ENCODE data around the gene PNP. TPM values are rescaled to one million over a fixed set of nuclear protein-coding genes. Genes with fewer than 3 reads are reported as not detected.

Gene PNP
- total RNA-seq, 1 donor from 2014 or later: 133 TPM

DNA sequence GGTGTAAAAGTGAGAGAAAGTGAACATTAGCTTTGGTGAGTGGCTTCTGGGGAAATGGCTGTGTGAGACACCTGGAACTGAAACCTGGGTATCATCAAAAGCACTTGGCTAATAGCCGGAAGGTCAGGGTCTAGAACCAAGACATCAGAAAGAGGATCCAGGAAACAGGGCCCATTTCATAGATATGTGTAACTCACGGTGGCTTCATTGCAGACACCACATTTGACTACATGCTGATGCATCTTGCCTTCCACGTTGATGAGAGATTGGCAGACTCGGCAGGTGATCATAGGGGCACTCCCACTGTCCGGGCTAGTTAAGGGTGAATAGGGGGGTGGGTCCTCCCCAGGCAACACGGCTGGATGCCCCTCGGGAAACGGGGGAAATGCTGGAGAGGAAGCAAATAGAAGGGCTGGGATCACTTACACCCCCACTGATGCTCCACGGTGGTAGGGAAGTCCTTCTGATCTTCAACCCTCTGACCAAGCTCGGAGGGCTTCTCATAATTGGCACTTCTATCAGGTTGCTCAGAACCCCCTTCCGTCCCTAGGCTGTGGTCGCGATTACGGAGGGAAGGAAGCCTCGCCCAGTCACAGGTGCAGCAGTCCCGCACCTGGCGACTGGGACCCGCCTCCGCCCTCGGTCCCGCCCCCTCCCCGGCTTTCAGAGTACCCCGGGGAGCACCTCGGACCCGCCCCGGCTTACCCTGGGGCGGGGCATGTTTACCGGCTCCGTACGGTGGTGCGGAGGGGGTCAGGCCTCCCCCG is 8.6 kb upstream of the PNP start:
- Mint-ChIP-seq H3K27ac (peak overlapping the region; percentile 71), H3K4me3 (ENCODE audit: low read depth) (peak overlapping the region; percentile 89), H3K9me3 (no peaks in the 10 kb centered on the region), H3K4me1 (ENCODE audit: low read depth) (peaks cover 25% of the 10 kb centered on the region), H3K27me3 (ENCODE audit: low read depth) (no peaks in the 10 kb centered on the region), H3K36me3 (ENCODE audit: low read depth) (peaks cover 22% of the 10 kb centered on the region)
- intact Hi-C loops (cut with micrococcal nuclease): loop anchor here (1.0 to 2.0 kb wide), 3 partner anchors 9 to 222 kb away; partner anchors contain the start of genes PARP2 and PNP
- DNase-seq (ENCODE audit: low spot score): no peak

DNA sequence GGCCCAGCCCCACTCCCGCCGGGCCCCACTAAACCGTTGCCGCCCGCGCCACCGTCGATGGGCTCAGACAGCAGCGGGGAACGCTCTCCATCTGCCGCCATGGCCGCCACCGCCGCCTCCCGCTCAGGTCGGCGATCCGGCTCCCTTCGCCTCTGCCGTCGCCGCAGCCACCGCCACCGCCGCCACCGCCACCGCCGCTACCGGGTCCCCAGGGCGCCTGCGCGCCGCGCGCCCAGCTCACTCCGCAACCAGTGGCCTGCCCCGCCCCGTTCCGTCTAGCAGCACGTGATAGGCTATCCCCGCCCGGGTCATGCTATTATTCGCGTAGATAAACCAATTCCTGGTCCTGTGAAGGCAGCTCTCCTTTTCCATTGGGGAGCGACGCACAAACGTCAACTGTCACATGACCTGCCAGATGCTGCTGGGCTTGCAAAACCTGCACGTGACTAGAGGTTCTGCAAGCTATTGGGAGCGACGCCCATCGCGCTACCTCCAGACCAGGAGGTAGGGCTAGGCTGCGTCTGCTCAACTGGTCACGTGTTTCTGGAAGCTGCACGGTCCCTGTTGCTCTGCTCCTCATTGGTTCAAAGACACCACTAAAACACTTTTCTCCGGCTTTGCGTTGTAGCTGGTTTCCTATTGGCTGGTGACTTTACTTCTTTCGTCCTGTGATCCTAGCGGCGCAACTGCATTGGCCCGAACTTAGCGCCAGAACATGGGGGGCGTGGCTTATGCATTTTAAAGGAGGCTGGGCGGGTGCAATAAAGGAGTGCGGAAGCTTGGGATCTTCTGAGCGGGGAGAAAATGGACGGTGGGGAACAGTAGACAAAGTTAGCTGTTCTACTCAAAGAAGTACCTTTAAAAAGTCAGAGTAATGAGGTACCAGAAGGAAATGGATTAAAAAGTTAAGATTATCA is 7.7 kb upstream of the PNP start, which contains the start of gene PIP4P1:
Gene PIP4P1 (minus strand): TSS at position 210 of the 917 bp plus-strand sequence. CDS start 109 bp downstream, at position 101.
- peaks cover 25% of the 10 kb centered on the region for H3K4me1 Mint-ChIP-seq (ENCODE audit: low read depth)
- H3K4me3 Mint-ChIP-seq (ENCODE audit: low read depth): peak within 1 kb of the TSS; percentile 89
- H3K27ac Mint-ChIP-seq: peak within 1 kb of the TSS; percentile 92

DNA sequence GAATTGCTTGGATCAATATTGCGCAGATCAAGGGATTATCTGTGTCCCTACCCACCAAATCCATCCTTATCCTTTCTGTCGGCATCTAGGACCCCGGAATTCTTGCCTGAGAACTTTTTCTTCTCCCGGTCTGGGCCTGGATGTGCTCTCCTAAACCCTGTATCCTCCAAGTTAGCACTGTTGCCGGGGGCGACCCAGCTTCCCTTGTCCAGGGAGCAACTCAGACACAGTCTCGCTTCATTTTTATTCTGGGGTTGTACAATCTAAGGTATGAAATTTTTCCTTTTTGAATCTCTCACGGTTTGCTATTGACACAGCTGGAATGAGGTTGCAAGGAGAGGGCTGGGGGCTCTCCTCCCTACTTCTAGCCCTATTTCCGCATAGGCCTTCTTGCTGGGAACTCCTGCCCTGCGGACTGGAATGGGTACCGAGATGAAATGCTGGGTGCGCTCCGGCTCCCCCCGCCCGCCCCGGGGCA is 403 bp upstream of the PNP start:
- H3K9me3 Mint-ChIP-seq: no peaks in the 10 kb centered on the region
- no peak for DNase-seq (ENCODE audit: low spot score)
- peak overlapping the region; percentile 96 for H3K27ac Mint-ChIP-seq
- peaks cover 27% of the 10 kb centered on the region for H3K4me1 Mint-ChIP-seq (ENCODE audit: low read depth)
- intact Hi-C loops (cut with micrococcal nuclease): loop anchor here (1.0 to 2.0 kb wide), 4 partner anchors 8 to 140 kb away; partner anchors contain the start of genes APEX1, PARP2 and PIP4P1
- H3K4me3 Mint-ChIP-seq (ENCODE audit: low read depth): peak overlapping the region; percentile 94
- peaks cover 4% of the 10 kb centered on the region for H3K27me3 Mint-ChIP-seq (ENCODE audit: low read depth)
- peaks cover 27% of the 10 kb centered on the region for H3K36me3 Mint-ChIP-seq (ENCODE audit: low read depth)

More for the DNA sequence above, 7.7 kb upstream of the PNP start, which contains the start of gene PIP4P1:
- peak; percentile 99 for DNase-seq (ENCODE audit: low spot score)
- Mint-ChIP-seq H3K9me3 (no peaks in the 10 kb centered on the region), H3K27me3 (ENCODE audit: low read depth) (peaks cover 1% of the 10 kb centered on the region), H3K36me3 (ENCODE audit: low read depth) (peaks cover 22% of the 10 kb centered on the region)
- intact Hi-C loops (cut with micrococcal nuclease): loop anchor here (1.0 to 2.0 kb wide), 3 partner anchors 8 to 221 kb away; partner anchors contain the start of genes PARP2 and PNP

DNA sequence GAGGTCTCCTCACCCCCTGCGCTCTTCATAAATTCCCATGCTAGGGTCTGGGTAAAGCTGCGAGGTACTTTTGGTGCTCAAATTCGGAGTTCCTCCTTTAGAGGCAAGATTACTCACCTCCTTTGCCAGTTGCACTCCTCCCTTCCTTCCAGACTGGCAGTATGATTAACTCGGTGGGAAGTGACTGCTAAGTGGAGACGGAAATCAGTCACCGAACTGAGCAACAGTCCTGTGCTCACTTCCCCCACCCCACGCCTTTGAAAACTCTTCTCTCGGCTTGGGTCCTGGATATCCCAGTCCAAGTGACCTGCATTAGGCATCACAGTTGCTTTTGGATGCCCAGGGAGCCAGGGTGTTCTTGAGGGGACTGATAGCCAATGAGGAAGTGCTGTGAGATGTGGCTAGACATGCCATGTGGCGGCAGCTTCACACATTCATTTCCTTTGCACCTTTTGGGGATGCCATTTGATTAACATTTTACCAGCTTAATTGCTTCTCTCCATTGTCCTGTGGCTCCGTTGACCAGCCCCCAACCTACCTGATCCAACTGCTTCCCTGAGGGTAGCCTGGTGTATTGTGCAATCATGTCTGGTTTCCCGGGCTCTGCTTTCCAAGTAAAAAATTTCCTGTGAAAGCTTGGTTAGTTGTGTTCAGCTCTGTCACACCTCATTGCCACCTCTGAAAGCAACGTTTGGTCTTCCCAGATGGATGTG is 840 bp downstream of the PNP start:
- Mint-ChIP-seq H3K27ac (peak overlapping the region; percentile 96), H3K4me1 (ENCODE audit: low read depth) (peaks cover 36% of the 10 kb centered on the region), H3K36me3 (ENCODE audit: low read depth) (peaks cover 40% of the 10 kb centered on the region), H3K9me3 (no peaks in the 10 kb centered on the region), H3K27me3 (ENCODE audit: low read depth) (peaks cover 4% of the 10 kb centered on the region), H3K4me3 (ENCODE audit: low read depth) (peak overlapping the region; percentile 94)
- intact Hi-C loops (cut with micrococcal nuclease): loop anchor here (1.0 to 2.0 kb wide), 4 partner anchors 9 to 139 kb away; partner anchors contain the start of genes APEX1, PARP2 and PIP4P1
- DNase-seq (ENCODE audit: low spot score): peak; percentile 40

DNA sequence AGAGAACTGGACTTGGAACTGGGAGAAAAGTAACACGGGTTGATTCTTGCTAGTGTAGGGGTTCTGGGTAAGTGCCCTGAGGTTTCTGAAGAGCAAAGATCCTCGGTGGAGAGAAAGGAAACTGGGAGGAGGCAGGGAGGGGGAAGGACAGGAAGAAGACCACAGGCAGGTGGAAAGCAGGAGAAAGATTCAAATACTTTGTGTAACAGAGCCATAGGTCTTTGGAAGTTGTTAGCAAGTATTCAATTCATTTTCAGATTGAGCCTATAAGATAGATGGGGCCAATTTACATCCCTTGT is 1.3 kb downstream of the PNP start:
- H3K36me3 Mint-ChIP-seq (ENCODE audit: low read depth): peaks cover 45% of the 10 kb centered on the region
- peaks cover 37% of the 10 kb centered on the region for H3K4me1 Mint-ChIP-seq (ENCODE audit: low read depth)
- H3K9me3 Mint-ChIP-seq: no peaks in the 10 kb centered on the region
- peak overlapping the region; percentile 96 for H3K27ac Mint-ChIP-seq
- peak overlapping the region; percentile 94 for H3K4me3 Mint-ChIP-seq (ENCODE audit: low read depth)
- intact Hi-C loops (cut with micrococcal nuclease): no loop called here
- DNase-seq (ENCODE audit: low spot score): no peak
- H3K27me3 Mint-ChIP-seq (ENCODE audit: low read depth): peaks cover 4% of the 10 kb centered on the region

DNA sequence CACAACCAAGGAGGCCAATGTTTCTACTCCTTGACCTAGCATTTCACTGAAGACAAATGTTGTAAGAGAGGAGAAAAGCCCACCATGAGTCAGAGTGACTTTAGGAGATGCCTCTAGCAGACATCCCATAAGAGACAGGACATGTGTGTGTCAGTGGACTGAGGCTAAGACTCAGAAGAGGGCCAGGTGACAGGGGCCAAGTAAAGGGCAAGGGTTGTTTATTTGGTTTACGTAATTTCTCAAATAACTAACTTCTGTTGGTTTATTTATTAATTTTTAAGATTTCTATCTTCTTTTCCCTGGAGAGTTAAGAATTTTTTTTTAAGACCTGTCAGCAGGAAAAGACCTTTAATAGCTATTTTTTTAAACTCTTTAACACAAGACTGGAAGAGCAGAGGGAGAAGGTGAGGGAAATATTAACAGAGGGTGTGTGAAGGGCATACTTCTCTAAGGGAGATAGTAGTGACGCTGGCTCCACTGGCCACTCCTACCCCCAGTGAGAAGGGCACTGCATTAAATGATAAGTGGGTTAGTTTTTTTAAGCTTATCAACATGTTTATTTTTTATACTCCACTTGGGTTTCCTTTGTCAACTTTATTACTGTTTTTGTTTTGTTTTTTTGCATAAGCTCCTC is 3.4 kb downstream of the PNP start:
- DNase-seq (ENCODE audit: low spot score): no peak
- Mint-ChIP-seq H3K36me3 (ENCODE audit: low read depth) (peaks cover 66% of the 10 kb centered on the region), H3K27me3 (ENCODE audit: low read depth) (no peaks in the 10 kb centered on the region), H3K9me3 (no peaks in the 10 kb centered on the region), H3K4me1 (ENCODE audit: low read depth) (peaks cover 51% of the 10 kb centered on the region), H3K27ac (peak overlapping the region; percentile 8), H3K4me3 (ENCODE audit: low read depth) (peak overlapping the region; percentile 65)
- intact Hi-C loops (cut with micrococcal nuclease): no loop called here

DNA sequence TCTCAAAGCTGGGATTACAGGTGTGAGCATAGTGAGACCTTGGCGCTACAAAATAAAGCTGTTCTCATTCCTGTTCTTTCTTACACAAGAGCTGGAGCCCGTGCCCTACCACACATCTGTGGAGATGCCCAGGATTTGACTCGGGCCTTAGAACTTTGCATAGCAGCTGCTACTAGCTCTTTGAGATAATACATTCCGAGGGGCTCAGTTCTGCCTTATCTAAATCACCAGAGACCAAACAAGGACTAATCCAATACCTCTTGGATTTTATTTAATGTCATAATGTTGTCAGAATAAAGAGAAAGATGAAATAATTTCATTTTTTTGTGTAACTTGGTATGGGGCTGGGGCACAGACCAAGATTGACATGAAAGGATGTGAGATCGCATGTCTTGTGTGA is 7.6 kb downstream of the PNP start:
- Mint-ChIP-seq H3K4me1 (ENCODE audit: low read depth) (peaks cover 42% of the 10 kb centered on the region), H3K9me3 (no peaks in the 10 kb centered on the region), H3K27ac (peak overlapping the region; percentile 72), H3K27me3 (ENCODE audit: low read depth) (no peaks in the 10 kb centered on the region), H3K4me3 (ENCODE audit: low read depth) (no peak overlapping the region), H3K36me3 (ENCODE audit: low read depth) (peaks cover 73% of the 10 kb centered on the region)
- DNase-seq (ENCODE audit: low spot score): no peak
- intact Hi-C loops (cut with micrococcal nuclease): loop anchor here (2.0 kb wide), 1 partner anchor 14 kb away; no protein-coding TSS in a partner anchor

DNA sequence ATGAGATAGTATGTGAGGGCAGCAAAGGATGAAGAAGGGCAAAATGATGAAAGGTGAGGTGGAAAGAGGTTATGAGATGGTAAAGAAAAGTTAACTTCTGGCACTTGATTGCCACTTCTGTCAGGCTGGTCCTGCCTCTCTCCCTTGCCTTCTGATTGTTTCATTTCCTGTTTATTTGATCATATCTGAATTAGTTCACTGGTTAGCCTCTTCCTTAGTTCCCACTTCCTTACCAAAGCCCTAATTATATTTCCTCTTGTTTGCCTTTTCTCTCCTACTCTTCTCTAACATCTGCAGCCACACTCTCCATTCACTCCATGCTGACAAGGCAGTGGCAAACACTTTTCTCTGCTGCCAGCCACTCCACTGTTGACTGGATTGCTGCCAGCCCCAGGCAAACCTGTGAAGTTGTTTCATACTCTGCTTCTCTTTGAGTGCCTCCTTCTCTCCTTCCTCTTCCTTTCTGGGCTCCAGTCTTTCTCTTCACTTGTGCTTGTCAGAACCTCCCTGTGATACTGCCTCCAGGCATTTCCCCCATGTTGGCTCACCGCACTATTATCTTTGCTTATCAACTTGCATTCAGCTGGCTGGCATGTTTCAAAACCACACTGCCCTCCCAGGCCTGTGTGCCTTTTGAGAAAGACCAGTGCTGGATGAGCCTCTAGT is 8.1 kb downstream of the PNP start:
- H3K36me3 Mint-ChIP-seq (ENCODE audit: low read depth): peaks cover 68% of the 10 kb centered on the region
- intact Hi-C loops (cut with micrococcal nuclease): loop anchor here (2.0 kb wide), 1 partner anchor 13 kb away; no protein-coding TSS in a partner anchor
- peak overlapping the region; percentile 72 for H3K27ac Mint-ChIP-seq
- peaks cover 36% of the 10 kb centered on the region for H3K4me1 Mint-ChIP-seq (ENCODE audit: low read depth)
- H3K9me3 Mint-ChIP-seq: no peaks in the 10 kb centered on the region
- peak overlapping the region; percentile 51 for H3K4me3 Mint-ChIP-seq (ENCODE audit: low read depth)
- no peaks in the 10 kb centered on the region for H3K27me3 Mint-ChIP-seq (ENCODE audit: low read depth)
- DNase-seq (ENCODE audit: low spot score): no peak

DNA sequence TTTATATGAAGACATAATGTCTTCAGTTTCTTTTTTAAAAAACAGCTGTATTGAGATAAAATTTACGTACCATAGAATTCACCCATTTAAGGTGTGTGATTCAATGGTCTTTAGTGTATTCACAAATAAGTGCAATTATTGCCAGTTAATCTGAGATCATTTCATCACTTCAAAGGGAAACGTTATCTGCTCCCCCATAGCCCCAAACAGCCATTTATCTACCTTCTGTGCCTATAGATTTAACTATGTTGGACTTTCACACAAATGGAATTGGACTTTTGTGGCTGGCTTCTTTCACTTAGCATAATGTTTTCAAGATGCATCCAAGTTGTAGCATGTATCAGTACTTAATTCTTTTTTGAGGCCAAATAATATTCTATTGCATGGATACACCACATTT is 9.7 kb downstream of the PNP start:
- Mint-ChIP-seq H3K9me3 (no peaks in the 10 kb centered on the region), H3K27me3 (ENCODE audit: low read depth) (no peaks in the 10 kb centered on the region), H3K4me1 (ENCODE audit: low read depth) (peaks cover 29% of the 10 kb centered on the region)

DNA sequence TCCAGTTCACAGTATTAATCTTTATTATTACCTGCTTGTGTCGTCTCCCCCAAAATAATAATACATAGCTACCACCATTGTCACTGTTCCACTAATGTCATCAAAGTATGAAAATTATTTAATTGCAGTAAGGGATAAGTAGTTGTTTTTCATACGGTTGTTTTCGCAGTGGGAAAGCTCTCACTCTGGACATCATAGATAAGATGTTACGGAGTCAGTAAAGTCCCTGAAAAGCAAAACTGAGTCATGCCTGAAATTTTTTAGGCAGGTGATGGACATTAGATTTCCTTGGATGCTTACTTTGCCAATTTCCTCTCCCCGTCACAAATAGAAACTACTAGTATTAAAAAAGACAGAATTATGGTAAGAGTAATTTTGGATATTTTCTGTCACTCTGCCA is 13.2 kb downstream of the PNP start:
- no peaks in the 10 kb centered on the region for H3K9me3 Mint-ChIP-seq
- H3K27ac Mint-ChIP-seq: no peak overlapping the region
- H3K36me3 Mint-ChIP-seq (ENCODE audit: low read depth): peaks cover 20% of the 10 kb centered on the region
- no peak for DNase-seq (ENCODE audit: low spot score)
- intact Hi-C loops (cut with micrococcal nuclease): no loop called here
- no peak overlapping the region for H3K4me3 Mint-ChIP-seq (ENCODE audit: low read depth)
- H3K27me3 Mint-ChIP-seq (ENCODE audit: low read depth): no peaks in the 10 kb centered on the region
- peaks cover 15% of the 10 kb centered on the region for H3K4me1 Mint-ChIP-seq (ENCODE audit: low read depth)

More for the DNA sequence above, 9.7 kb downstream of the PNP start:
- H3K4me3 Mint-ChIP-seq (ENCODE audit: low read depth): no peak overlapping the region
- H3K27ac Mint-ChIP-seq: no peak overlapping the region
- DNase-seq (ENCODE audit: low spot score): no peak
- intact Hi-C loops (cut with micrococcal nuclease): no loop called here
- H3K36me3 Mint-ChIP-seq (ENCODE audit: low read depth): peaks cover 55% of the 10 kb centered on the region

DNA sequence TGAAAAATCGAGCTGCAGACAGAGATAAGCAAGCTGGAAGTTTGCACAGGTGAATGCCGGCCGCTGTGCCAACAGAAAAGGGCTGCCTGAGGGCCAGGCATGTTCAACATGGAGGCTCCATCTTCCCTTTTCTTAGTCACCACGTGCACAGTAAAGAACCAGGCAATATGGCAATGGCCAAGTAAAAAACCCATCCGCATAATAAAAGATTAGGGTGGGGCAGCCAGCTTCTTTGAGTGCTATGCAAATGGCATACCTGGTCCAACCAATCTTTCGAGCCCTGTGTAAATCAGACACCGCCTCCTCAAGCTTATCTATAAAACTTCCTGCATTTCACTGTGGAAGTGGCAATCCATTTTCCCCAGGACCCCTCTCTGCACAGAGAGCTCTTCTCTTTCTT is 16.7 kb downstream of the PNP start:
- H3K27me3 Mint-ChIP-seq (ENCODE audit: low read depth): no peaks in the 10 kb centered on the region
- no peak overlapping the region for H3K4me3 Mint-ChIP-seq (ENCODE audit: low read depth)
- H3K27ac Mint-ChIP-seq: no peak overlapping the region
- intact Hi-C loops (cut with micrococcal nuclease): no loop called here
- no peak for DNase-seq (ENCODE audit: low spot score)
- H3K4me1 Mint-ChIP-seq (ENCODE audit: low read depth): peaks cover 38% of the 10 kb centered on the region
- H3K36me3 Mint-ChIP-seq (ENCODE audit: low read depth): no peaks in the 10 kb centered on the region
- H3K9me3 Mint-ChIP-seq: no peaks in the 10 kb centered on the region

All from activated T-helper 2 cell treated with anti-CD3 and anti-CD28 coated beads, Interferon-gamma antibody, Interleukin-2, Interleukin-4, amounts not matched to agents 10 μg/mL and 5 μg/mL and 100 μg/mL, durations not matched to agents 14 hours and 24 hours and 36 hours (primary cell).